Type B pancreatic cell (in vitro differentiated cells): ENCODE data around the gene ARHGEF6. TPM values are rescaled to one million over a fixed set of nuclear protein-coding genes. Genes with fewer than 3 reads are reported as not detected.

Experiments
- DNase-seq: peaks from one replicate; pipeline ENCODE4 v3.0.0; 2021; ENCODE audit warnings: mixed read lengths; ENCODE audit not compliant: unreplicated experiment; ENCODE audit errors: extremely low spot score
- H3K27ac Mint-ChIP-seq: 2 replicates; pipeline ENCODE4 v1.8.0; 2021; ENCODE audit warnings: mild to moderate bottlenecking, mixed read lengths
- H3K27me3 Mint-ChIP-seq: 2 replicates; pipeline ENCODE4 v1.8.0; 2021; ENCODE audit warnings: mixed read lengths
- H3K36me3 Mint-ChIP-seq: 2 replicates; pipeline ENCODE4 v1.8.0; 2021; ENCODE audit warnings: mixed read lengths
- H3K4me1 Mint-ChIP-seq: one replicate; pipeline ENCODE4 v1.8.0; 2021; ENCODE audit warnings: mixed read lengths; ENCODE audit not compliant: unreplicated experiment
- H3K4me3 Mint-ChIP-seq: 2 replicates; pipeline ENCODE4 v1.8.0; 2021; ENCODE audit warnings: mild to moderate bottlenecking, mixed read lengths
- H3K9me3 Mint-ChIP-seq: 2 replicates; pipeline ENCODE4 v1.8.0; 2021; ENCODE audit warnings: mixed read lengths
- long read RNA-seq: library from polyadenylated mRNA; unstranded; transcript quantifications from one replicate; pipeline ENCODE4 v2.0.0, GENCODE V29; 2020
- total RNA-seq: library from RNA; stranded (reverse); gene quantifications from 2 replicates; pipeline ENCODE4 v1.2.1, GENCODE V29; 2021; ENCODE audit warnings: low replicate concordance
- TF ChIP-seq, protein P1 (sequence below): fragments of 200-600 bp; sonication (generic); conservative IDR thresholded peaks from 2 replicates; pipeline ENCODE4 v1.5.0; 2021; ENCODE audit warnings: antibody characterized with exemption, mild to moderate bottlenecking

Gene ARHGEF6, protein sequence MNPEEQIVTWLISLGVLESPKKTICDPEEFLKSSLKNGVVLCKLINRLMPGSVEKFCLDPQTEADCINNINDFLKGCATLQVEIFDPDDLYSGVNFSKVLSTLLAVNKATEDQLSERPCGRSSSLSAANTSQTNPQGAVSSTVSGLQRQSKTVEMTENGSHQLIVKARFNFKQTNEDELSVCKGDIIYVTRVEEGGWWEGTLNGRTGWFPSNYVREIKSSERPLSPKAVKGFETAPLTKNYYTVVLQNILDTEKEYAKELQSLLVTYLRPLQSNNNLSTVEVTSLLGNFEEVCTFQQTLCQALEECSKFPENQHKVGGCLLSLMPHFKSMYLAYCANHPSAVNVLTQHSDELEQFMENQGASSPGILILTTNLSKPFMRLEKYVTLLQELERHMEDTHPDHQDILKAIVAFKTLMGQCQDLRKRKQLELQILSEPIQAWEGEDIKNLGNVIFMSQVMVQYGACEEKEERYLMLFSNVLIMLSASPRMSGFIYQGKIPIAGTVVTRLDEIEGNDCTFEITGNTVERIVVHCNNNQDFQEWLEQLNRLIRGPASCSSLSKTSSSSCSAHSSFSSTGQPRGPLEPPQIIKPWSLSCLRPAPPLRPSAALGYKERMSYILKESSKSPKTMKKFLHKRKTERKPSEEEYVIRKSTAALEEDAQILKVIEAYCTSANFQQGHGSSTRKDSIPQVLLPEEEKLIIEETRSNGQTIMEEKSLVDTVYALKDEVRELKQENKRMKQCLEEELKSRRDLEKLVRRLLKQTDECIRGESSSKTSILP
- total RNA-seq, result 0.07 and 3.8 TPM in 2 replicates
- long read RNA-seq, partial matches to known transcripts, result 0 of 1 reads
- long read RNA-seq, other reads (novel, unspliced or antisense), result 1 of 1 reads

DNA sequence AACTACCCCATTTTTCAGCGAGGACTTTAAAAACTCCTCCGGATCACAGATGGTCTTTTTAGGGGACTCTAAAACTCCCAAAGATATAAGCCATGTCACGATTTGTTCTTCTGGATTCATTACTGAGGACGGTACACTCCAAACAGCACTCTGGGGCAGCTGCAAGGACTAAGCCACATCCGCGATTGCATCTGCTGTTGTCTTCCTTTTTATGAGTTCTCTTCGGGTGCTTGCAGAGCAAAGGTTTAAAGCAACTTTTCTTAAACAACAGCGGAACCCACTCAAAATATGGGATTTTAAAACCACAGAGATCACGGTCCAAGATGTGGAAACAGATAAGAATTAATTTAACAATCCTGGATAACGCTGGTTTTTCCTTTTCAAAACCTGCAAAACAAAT is at the start of gene ARHGEF6:
ARHGEF6 (minus strand) TSS at position 170 of the 400 bp plus-strand sequence; CDS start at position 120, 50 bp downstream.
- H3K4me3 Mint-ChIP-seq, result no peak within 1 kb of the TSS
- TF ChIP-seq, protein P1, sequence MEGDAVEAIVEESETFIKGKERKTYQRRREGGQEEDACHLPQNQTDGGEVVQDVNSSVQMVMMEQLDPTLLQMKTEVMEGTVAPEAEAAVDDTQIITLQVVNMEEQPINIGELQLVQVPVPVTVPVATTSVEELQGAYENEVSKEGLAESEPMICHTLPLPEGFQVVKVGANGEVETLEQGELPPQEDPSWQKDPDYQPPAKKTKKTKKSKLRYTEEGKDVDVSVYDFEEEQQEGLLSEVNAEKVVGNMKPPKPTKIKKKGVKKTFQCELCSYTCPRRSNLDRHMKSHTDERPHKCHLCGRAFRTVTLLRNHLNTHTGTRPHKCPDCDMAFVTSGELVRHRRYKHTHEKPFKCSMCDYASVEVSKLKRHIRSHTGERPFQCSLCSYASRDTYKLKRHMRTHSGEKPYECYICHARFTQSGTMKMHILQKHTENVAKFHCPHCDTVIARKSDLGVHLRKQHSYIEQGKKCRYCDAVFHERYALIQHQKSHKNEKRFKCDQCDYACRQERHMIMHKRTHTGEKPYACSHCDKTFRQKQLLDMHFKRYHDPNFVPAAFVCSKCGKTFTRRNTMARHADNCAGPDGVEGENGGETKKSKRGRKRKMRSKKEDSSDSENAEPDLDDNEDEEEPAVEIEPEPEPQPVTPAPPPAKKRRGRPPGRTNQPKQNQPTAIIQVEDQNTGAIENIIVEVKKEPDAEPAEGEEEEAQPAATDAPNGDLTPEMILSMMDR, result no peak
- no peaks in the 10 kb centered on the region for H3K36me3 Mint-ChIP-seq
- no peaks in the 10 kb centered on the region for H3K4me1 Mint-ChIP-seq
- no peaks in the 10 kb centered on the region for H3K9me3 Mint-ChIP-seq
- H3K27ac Mint-ChIP-seq, result no peak within 1 kb of the TSS
- no peaks in the 10 kb centered on the region for H3K27me3 Mint-ChIP-seq
- DNase-seq, result no peak

DNA sequence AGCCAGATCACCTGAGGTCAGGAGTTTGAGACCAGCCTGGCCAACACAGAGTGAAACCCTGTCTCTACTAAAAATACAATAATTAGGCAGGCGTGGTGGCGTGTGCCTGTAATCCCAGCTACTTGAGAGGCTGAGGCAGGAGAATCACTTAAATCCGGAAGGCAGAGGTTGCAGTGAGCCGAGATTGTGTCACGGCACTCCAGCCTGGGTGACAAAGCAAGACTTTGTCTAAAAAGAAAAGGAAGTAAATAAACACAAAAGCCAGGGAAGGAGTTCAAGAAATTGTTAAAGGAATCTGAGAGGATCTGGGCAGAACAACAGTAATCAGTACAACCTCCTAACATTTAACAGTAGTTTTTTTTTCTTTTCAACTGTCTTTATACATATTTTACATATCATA is 48.7 kb upstream of the ARHGEF6 start:
- no peaks in the 10 kb centered on the region for H3K9me3 Mint-ChIP-seq
- peaks cover 7% of the 10 kb centered on the region for H3K36me3 Mint-ChIP-seq
- H3K27me3 Mint-ChIP-seq, result no peaks in the 10 kb centered on the region
- TF ChIP-seq, protein P1, result no peak
- no peaks in the 10 kb centered on the region for H3K4me1 Mint-ChIP-seq
- H3K4me3 Mint-ChIP-seq, result no peak overlapping the region
- no peak for DNase-seq
- no peak overlapping the region for H3K27ac Mint-ChIP-seq

DNA sequence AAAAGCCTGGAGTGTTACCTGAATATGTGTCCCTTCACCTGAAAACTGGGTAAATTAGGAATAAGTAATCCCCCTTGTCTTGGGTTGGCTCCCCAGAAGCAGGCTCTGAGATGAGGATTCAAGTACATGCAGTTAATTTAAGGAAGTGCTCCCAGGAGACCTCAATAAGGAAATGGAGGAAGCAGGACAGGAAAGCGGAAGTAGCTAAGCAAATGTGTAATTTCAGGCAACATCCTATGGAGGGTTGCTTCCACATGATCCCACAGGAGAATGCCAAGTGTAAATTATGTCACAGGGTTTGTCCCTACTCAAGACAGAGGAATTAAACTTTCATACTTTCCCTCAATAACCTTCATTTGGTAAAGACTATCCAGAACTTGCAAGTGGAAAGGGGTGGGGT is 48.1 kb upstream of the ARHGEF6 start:
- H3K4me3 Mint-ChIP-seq, result no peak overlapping the region
- no peaks in the 10 kb centered on the region for H3K27me3 Mint-ChIP-seq
- H3K36me3 Mint-ChIP-seq, result peaks cover 7% of the 10 kb centered on the region
- H3K27ac Mint-ChIP-seq, result no peak overlapping the region
- H3K4me1 Mint-ChIP-seq, result no peaks in the 10 kb centered on the region
- no peaks in the 10 kb centered on the region for H3K9me3 Mint-ChIP-seq
- TF ChIP-seq, protein P1, result no peak
- DNase-seq, result no peak

DNA sequence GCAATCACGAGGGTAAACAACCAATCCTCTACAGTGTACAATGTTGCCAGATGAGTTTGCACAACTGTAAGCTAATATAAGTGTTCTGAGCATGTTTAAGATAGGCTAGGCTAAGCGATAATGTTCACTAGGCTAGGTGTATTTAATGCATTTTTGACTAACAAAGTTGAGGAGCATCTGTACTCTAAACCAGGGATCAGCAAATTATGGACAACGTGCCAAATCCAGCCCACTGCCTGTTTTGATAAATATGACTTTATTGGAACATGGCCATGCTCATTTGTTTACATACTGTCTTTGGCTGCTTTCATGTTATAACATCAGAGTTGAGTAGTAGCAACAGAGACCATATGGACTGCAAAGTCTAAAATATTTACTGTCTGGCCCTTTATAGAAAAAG is 46.3 kb upstream of the ARHGEF6 start:
- H3K4me1 Mint-ChIP-seq, result no peaks in the 10 kb centered on the region
- H3K27ac Mint-ChIP-seq, result no peak overlapping the region
- no peak for DNase-seq
- H3K9me3 Mint-ChIP-seq, result no peaks in the 10 kb centered on the region
- no peaks in the 10 kb centered on the region for H3K27me3 Mint-ChIP-seq
- H3K36me3 Mint-ChIP-seq, result peaks cover 7% of the 10 kb centered on the region
- TF ChIP-seq, protein P1, result no peak
- no peak overlapping the region for H3K4me3 Mint-ChIP-seq

DNA sequence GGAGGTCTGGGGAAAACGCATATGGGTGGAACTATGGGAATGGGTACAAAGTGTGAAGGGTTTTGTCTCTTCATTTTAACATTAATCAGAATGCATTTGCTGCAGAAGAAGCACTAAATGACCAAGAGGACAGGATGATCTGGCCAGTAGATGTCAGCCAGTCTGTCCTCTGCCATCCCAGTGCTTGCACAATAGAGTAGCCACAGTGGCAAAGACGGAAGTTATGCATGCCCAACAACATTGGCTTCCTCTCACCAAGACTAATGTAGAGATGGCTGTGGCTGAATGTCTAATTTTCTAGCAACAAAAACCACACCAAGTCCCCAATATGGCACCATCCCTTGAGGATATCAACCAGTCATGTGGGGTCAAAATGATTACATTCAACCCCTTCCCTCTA is 45.0 kb upstream of the ARHGEF6 start:
- TF ChIP-seq, protein P1, result no peak
- Mint-ChIP-seq H3K4me3 (no peak overlapping the region), H3K4me1 (no peaks in the 10 kb centered on the region), H3K36me3 (peaks cover 7% of the 10 kb centered on the region), H3K9me3 (no peaks in the 10 kb centered on the region), H3K27me3 (no peaks in the 10 kb centered on the region), H3K27ac (no peak overlapping the region)
- no peak for DNase-seq
